OCI-LY3 (cell line): ENCODE data around the gene FZR1.
"Not testable (repeated sequence)": the region's sequence is repeated elsewhere in the genome, so short reads cannot be mapped to it uniquely, and the experiment has no call there.

ENCODE experiments used
- H2AFZ ChIP-seq: fragments of 200-600, 300-600 bp; shearing (Covaris generic); 2 replicates; pipeline ENCODE4 v1.6.0; 2014; ENCODE audit warnings: antibody characterized with exemption, low read depth, low read length
- H3K27ac ChIP-seq: fragments of 200-600, 300-600 bp; sonication (generic); 2 replicates; pipeline ENCODE4 v1.5.1; 2014; ENCODE audit warnings: mild to moderate bottlenecking, low read length, moderate library complexity, mixed read lengths
- H3K27me3 ChIP-seq: fragments of 200-600, 300-600 bp; sonication (generic); 2 replicates; pipeline ENCODE4 v1.6.1; 2014; ENCODE audit warnings: low read depth, low read length, mixed read lengths
- H3K36me3 ChIP-seq: fragments of 200-600, 300-600 bp; sonication (generic); replicated peaks from 2 replicates; pipeline ENCODE3; 2014; ENCODE audit warnings: low read depth, low read length, mixed read lengths
- H3K4me1 ChIP-seq: fragments of 300-600, 200-600 bp; sonication (generic); 2 replicates; pipeline ENCODE4 v1.6.1; 2014; ENCODE audit warnings: low read length, mixed read lengths
- H3K4me2 ChIP-seq: fragments of 200-600, 300-600 bp; sonication (generic); 2 replicates; pipeline ENCODE4 v1.6.1; 2014; ENCODE audit warnings: low read length, mixed read lengths
- H3K4me3 ChIP-seq: fragments of 300-600, 200-600 bp; sonication (generic); 2 replicates; pipeline ENCODE4 v1.5.1; 2014; ENCODE audit warnings: antibody characterized with exemption, mild to moderate bottlenecking, low read length, moderate library complexity
- H3K79me2 ChIP-seq: fragments of 300-600, 200-600 bp; shearing (Covaris generic); 2 replicates; pipeline ENCODE4 v1.6.1; 2014; ENCODE audit warnings: mild to moderate bottlenecking, low read length, mixed read lengths
- H3K9ac ChIP-seq: fragments of 300-600, 200-600 bp; shearing (Covaris generic); 2 replicates; pipeline ENCODE4 v1.6.0; 2014; ENCODE audit warnings: mild to moderate bottlenecking, low read length, moderate library complexity
- H3K9me3 ChIP-seq: fragments of 200-600, 300-600 bp; shearing (Covaris generic); 2 replicates; pipeline ENCODE4 v1.6.1; 2014; ENCODE audit warnings: low read length, mixed read lengths; ENCODE audit not compliant: insufficient read depth
- H4K20me1 ChIP-seq: fragments of 200-600, 300-600 bp; sonication (generic); 2 replicates; pipeline ENCODE4 v1.6.1; 2016; ENCODE audit warnings: low read length, mixed read lengths; ENCODE audit not compliant: insufficient read depth
- CTCF ChIP-seq: fragments of 200-600, 300-600 bp; sonication (generic); IDR thresholded peaks from 2 replicates; pipeline ENCODE4 v1.5.1; 2014; ENCODE audit warnings: antibody characterized with exemption, low read length, low read depth
- EZH2phosphoT487 ChIP-seq: fragments of 200-600 bp; shearing (Covaris generic); IDR thresholded peaks from 2 replicates; pipeline ENCODE4 v1.6.1; 2018; ENCODE audit warnings: antibody characterized with exemption, mixed run types, low read depth

Gene FZR1

DNA sequence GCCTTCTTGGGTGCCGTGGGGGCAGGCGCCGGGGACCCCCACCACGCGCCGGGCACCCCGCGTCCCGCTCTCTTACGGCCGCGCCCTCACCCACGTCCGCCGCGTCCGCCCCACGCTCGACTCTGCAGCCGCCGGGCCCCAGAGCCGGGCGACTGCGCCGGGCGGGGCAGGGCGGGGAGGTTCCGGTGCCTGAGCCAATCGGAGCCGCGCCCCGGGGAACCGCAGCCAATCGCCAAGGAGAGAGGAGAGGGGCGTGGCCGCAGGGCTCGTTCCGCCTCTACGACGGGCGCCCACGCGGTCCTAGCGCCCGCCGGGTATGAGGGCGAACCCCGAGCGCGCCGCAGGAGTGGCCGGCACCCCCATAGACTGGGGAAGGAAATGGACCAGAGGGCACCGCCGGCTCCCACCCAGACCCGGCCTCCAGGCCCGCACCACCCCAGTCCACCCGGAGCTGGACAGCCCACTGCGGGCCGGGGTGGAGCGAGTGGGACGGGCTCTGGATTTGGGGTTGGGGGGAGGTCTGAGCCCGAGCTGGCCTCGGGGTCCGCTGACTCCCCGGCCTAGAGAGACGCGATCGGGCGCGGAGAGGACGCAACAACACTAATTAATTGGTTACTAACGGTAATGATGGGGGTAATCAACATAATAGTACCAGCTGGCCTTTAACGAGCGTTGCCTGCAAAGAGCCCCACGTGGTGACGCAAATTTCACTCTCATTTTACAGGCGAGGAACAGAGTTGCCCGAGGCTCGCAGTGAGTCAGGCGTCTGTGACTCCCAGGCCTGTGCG, 51.5 kb downstream of the FZR1 start, which contains the start of gene MFSD12:
MFSD12 (minus strand) TSS at position 126 of the 788 bp plus-strand sequence. CDS start 183 bp downstream, outside the sequence.
- peak within 1 kb of the TSS; percentile 60 for H3K27ac ChIP-seq
- no peaks in the 10 kb centered on the region for H3K9me3 ChIP-seq
- peaks cover 45% of the 10 kb centered on the region for H3K79me2 ChIP-seq
- peak within 1 kb of the TSS; percentile 68 for H2AFZ ChIP-seq
- H4K20me1 ChIP-seq, result peaks cover 6% of the 10 kb centered on the region
- peaks cover 13% of the 10 kb centered on the region for H3K36me3 ChIP-seq
- peak within 1 kb of the TSS; percentile 95 for H3K4me3 ChIP-seq
- TF ChIP-seq CTCF (no peak), EZH2phosphoT487 (no peak)
- peak within 1 kb of the TSS; percentile 90 for H3K9ac ChIP-seq
- no peaks in the 10 kb centered on the region for H3K27me3 ChIP-seq
- H3K4me2 ChIP-seq, result peak within 1 kb of the TSS; percentile 93
- peaks cover 41% of the 10 kb centered on the region for H3K4me1 ChIP-seq

DNA sequence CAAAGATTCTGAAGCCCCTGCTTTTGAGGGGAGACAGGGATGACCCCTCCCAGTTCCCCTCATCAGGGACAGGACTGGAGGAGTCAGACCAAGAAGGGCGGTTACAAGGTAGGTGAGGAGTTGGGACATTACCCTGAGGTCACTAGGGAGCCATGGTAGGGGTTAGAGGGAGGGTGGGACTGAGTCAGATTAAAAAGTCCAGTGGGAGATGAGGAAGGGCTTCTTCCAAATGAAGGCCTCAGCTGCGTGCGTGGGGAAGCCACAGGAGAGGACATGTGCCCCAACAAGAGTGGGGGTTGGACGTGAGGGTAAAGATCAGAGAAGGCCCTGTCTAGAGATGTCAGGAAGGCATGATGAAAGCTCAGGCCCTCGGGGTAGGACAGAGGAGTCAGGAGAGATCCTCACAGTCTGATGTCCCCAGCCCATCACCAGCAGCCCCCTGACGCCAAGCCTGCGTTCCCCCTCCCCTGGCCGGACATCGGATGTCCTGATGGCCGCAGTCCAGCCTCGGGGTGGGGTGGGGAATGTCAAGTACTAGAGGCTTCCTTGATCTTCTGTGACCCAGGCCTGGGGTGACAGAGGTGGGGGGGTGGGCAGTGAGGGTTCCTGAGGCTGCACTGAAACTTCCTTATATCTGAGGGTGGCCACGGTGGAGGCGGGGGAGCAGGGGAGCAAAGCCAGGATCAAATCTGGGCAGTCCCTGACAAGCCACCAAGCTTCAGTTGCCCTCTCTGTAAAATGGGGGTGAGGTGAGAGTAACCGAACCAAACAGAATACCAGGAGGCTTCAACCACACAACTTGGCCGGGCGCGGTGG, 57.8 kb downstream of the FZR1 start:
- H3K27ac ChIP-seq, result no peak overlapping the region
- H3K9ac ChIP-seq, result no peak overlapping the region
- no peaks in the 10 kb centered on the region for H3K9me3 ChIP-seq
- TF ChIP-seq CTCF, result no peak
- TF ChIP-seq EZH2phosphoT487, result no peak
- no peak overlapping the region for H2AFZ ChIP-seq
- no peaks in the 10 kb centered on the region for H3K79me2 ChIP-seq
- no peaks in the 10 kb centered on the region for H3K27me3 ChIP-seq
- H3K36me3 ChIP-seq, result no peaks in the 10 kb centered on the region
- no peaks in the 10 kb centered on the region for H3K4me1 ChIP-seq
- H4K20me1 ChIP-seq, result no peaks in the 10 kb centered on the region
- no peak overlapping the region for H3K4me3 ChIP-seq
- no peak overlapping the region for H3K4me2 ChIP-seq

- Histone ChIP-seq H3K9me3 (no peaks in the 10 kb centered on the region), H3K79me2 (no peaks in the 10 kb centered on the region), H3K36me3 (no peaks in the 10 kb centered on the region), H3K4me3 (no peak overlapping the region), H3K4me2 (no peak overlapping the region), H3K27ac (no peak overlapping the region), H2AFZ (no peak overlapping the region), H3K4me1 (no peaks in the 10 kb centered on the region), H4K20me1 (no peaks in the 10 kb centered on the region), H3K9ac (no peak overlapping the region), H3K27me3 (no peaks in the 10 kb centered on the region)
- TF ChIP-seq CTCF (no peak), EZH2phosphoT487 (no peak)
These were observed 59.0 kb downstream of the FZR1 start for GRCh38 chr19:3565139-3565538.

- not testable (repeated sequence) for H3K27me3 ChIP-seq, H3K36me3 ChIP-seq, H3K9ac ChIP-seq, H3K9me3 ChIP-seq, H2AFZ ChIP-seq, H4K20me1 ChIP-seq, H3K4me2 ChIP-seq, H3K79me2 ChIP-seq, H3K4me3 ChIP-seq, H3K27ac ChIP-seq, H3K4me1 ChIP-seq
These were observed 63.9 kb downstream of the FZR1 start for GRCh38 chr19:3570042-3570441.
